ENCODE measurements around the gene RTN1.

RTN1 gene, protein sequence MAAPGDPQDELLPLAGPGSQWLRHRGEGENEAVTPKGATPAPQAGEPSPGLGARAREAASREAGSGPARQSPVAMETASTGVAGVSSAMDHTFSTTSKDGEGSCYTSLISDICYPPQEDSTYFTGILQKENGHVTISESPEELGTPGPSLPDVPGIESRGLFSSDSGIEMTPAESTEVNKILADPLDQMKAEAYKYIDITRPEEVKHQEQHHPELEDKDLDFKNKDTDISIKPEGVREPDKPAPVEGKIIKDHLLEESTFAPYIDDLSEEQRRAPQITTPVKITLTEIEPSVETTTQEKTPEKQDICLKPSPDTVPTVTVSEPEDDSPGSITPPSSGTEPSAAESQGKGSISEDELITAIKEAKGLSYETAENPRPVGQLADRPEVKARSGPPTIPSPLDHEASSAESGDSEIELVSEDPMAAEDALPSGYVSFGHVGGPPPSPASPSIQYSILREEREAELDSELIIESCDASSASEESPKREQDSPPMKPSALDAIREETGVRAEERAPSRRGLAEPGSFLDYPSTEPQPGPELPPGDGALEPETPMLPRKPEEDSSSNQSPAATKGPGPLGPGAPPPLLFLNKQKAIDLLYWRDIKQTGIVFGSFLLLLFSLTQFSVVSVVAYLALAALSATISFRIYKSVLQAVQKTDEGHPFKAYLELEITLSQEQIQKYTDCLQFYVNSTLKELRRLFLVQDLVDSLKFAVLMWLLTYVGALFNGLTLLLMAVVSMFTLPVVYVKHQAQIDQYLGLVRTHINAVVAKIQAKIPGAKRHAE

GRCh38 chr14:59870277-59871165, at the start of gene RTN1:
RTN1 (minus strand) TSS chr14:59870776; CDS start chr14:59870630, 146 bp downstream.
- Histone ChIP-seq H3K27ac (ENCODE audit: low read depth, low read length) (no peak within 1 kb of the TSS), H3K4me3 (ENCODE audit: low read length) (peak within 1 kb of the TSS; percentile 61), H3K4me1 (ENCODE audit: control insufficient read depth, insufficient read depth, low read length) (no peaks in the 10 kb centered on the region), H3K9ac (ENCODE audit: low read length) (no peak within 1 kb of the TSS), H3K36me3 (ENCODE audit: control insufficient read depth, insufficient read depth, low read length) (no peaks in the 10 kb centered on the region), H3K27me3 (ENCODE audit: control insufficient read depth, insufficient read depth, low read length) (peaks cover 5% of the 10 kb centered on the region)

GRCh38 chr14:59920378-59920683, 49.8 kb upstream of the RTN1 start:
- Histone ChIP-seq H3K27me3 (ENCODE audit: control insufficient read depth, insufficient read depth, low read length) (no peaks in the 10 kb centered on the region), H3K9ac (ENCODE audit: low read length) (no peak overlapping the region), H3K27ac (ENCODE audit: low read depth, low read length) (no peak overlapping the region), H3K4me3 (ENCODE audit: low read length) (no peak overlapping the region), H3K36me3 (ENCODE audit: control insufficient read depth, insufficient read depth, low read length) (no peaks in the 10 kb centered on the region), H3K4me1 (ENCODE audit: control insufficient read depth, insufficient read depth, low read length) (no peaks in the 10 kb centered on the region)

DNA sequence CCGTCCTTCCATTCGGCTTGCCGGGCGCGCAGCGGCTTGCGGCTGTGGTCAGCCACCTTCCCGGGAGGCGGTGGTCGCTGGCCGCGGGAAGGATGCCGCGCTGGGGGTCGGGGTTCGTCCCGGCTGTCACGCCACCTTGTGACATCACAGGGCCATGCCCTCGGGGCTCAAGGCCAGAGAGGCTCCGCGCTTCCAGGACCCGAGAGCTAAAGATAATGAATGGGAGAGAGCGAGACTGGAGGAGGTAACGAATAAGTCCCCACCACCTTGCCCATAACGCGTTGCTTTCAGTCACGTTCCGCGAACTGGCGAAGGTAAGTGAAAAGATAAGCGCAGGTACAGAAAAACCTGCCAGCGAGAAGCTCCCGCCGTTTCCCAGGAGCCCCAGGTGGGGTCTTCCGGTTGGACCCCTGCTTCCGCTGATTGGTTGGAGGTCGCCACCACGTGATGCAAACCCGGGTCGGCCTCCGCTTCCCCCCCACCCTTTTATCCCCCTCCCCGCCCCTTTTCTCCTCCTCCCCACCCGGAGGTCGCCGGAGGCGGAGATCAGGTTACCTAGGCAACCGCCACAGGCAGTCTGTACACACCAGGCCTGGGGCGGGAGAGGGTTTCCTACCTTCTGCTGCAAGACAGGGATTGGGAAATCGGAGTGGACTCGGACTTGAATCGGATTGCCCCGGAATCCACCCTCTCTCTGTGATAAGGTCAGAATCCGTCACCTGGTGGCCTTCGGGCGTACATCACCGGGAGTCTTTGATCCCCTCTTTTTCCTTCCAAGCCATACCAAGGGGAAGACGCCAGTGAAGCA, 49.2 kb upstream of the RTN1 start, which contains the start of gene LRRC9:
Gene LRRC9 (plus strand): TSS at position 575 of the 808 bp plus-strand sequence.
- Histone ChIP-seq H3K27me3 (ENCODE audit: control insufficient read depth, insufficient read depth, low read length) (no peaks in the 10 kb centered on the region), H3K9ac (ENCODE audit: low read length) (no peak within 1 kb of the TSS), H3K4me3 (ENCODE audit: low read length) (peak within 1 kb of the TSS; percentile 53), H3K4me1 (ENCODE audit: control insufficient read depth, insufficient read depth, low read length) (no peaks in the 10 kb centered on the region), H3K36me3 (ENCODE audit: control insufficient read depth, insufficient read depth, low read length) (no peaks in the 10 kb centered on the region), H3K27ac (ENCODE audit: low read depth, low read length) (no peak within 1 kb of the TSS)

- Histone ChIP-seq H3K27me3 (ENCODE audit: control insufficient read depth, insufficient read depth, low read length) (no peaks in the 10 kb centered on the region), H3K36me3 (ENCODE audit: control insufficient read depth, insufficient read depth, low read length) (no peaks in the 10 kb centered on the region)
Observed at GRCh38 chr14:59918824-59919569, 48.4 kb upstream of the RTN1 start.

DNA sequence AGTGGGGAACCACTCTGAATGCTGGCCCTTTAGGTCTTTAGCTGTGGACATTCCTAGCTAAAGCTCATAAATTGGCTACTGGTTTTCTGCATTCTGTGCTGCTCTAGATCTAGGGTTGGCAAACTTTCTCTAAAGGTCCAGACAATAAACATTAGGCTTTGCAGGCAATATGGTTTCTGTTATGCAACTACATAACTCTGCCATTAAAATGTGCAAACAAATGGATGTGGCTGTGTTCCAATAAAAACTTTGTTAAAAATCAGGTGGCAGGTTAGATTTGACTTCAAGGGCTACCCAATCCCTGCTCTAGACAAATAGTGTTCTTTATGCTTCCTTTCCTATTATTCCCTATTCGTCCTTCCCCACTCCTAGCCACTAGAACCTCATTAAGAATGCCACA, 42.6 kb upstream of the RTN1 start:
- Histone ChIP-seq H3K9ac (ENCODE audit: low read length) (no peak overlapping the region), H3K4me3 (ENCODE audit: low read length) (no peak overlapping the region), H3K27me3 (ENCODE audit: control insufficient read depth, insufficient read depth, low read length) (no peaks in the 10 kb centered on the region), H3K27ac (ENCODE audit: low read depth, low read length) (no peak overlapping the region), H3K36me3 (ENCODE audit: control insufficient read depth, insufficient read depth, low read length) (no peaks in the 10 kb centered on the region), H3K4me1 (ENCODE audit: control insufficient read depth, insufficient read depth, low read length) (no peaks in the 10 kb centered on the region)

More at GRCh38 chr14:59918824-59919569, 48.4 kb upstream of the RTN1 start:
- Histone ChIP-seq H3K9ac (ENCODE audit: low read length) (no peak overlapping the region), H3K4me3 (ENCODE audit: low read length) (peak overlapping the region; percentile 53), H3K27ac (ENCODE audit: low read depth, low read length) (no peak overlapping the region), H3K4me1 (ENCODE audit: control insufficient read depth, insufficient read depth, low read length) (no peaks in the 10 kb centered on the region)

DNA sequence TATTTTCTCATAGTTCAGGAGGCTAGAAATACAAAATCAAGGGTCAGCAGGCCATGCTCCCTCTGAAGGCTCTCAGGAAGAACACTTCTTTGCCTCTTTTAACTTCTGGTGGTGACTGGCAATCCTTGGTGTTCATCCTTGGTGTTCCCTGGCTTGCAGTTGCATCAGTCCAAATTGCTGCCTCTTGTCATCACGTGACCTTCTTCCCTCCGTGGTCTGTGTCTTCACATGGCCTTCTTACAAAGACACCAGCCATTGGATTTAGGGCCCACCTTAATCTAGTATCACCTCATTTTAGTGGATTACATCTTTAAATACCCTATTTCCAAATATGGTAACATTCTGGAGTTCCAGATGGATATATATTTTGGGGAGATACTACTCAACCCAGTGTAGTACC, 41.9 kb upstream of the RTN1 start:
- Histone ChIP-seq H3K27me3 (ENCODE audit: control insufficient read depth, insufficient read depth, low read length) (no peaks in the 10 kb centered on the region), H3K9ac (ENCODE audit: low read length) (no peak overlapping the region), H3K4me1 (ENCODE audit: control insufficient read depth, insufficient read depth, low read length) (no peaks in the 10 kb centered on the region), H3K27ac (ENCODE audit: low read depth, low read length) (no peak overlapping the region), H3K4me3 (ENCODE audit: low read length) (no peak overlapping the region), H3K36me3 (ENCODE audit: control insufficient read depth, insufficient read depth, low read length) (no peaks in the 10 kb centered on the region)

DNA sequence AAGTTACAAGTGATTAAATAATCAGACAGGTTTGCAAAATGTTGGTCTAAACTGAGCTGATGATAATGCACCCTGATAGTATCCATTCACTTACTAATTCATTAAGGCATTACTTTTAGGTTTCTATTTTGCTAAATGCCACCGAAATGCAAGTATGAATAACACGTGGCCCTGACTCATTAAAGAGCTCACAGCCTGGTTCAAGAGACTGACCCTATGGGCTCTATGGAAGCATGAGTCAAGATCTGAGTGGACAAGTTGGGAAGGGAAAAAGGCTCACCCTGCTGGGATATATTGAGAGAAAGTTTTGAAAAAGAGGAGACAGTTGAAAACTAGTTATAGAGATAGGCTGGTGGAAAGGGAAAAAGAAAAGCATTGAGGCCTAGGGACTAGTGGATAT, 34.6 kb upstream of the RTN1 start:
- no peaks in the 10 kb centered on the region for H3K36me3 ChIP-seq (ENCODE audit: control insufficient read depth, insufficient read depth, low read length)
- H3K4me3 ChIP-seq (ENCODE audit: low read length) = no peak overlapping the region
- H3K27me3 ChIP-seq (ENCODE audit: control insufficient read depth, insufficient read depth, low read length) = no peaks in the 10 kb centered on the region

DNA sequence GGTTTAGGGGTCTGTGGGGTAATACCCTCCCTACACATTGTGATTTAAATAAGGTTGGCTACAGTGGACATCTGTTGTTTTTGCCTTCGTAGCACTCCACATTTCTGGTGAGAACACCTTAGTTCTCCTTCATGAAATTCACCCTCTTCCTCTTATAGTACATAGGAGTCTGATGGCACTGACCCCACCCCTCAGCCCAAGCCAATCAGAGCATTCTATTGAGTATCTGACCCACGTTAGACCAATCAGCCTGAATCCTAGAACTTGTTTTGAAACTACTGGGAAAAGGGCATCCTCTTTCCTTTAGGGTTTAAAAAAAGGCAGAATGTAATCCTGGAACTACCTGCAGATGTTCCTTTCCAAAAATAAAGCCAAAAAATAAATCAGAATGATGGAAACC, 33.6 kb upstream of the RTN1 start:
- Histone ChIP-seq H3K27me3 (ENCODE audit: control insufficient read depth, insufficient read depth, low read length) (no peaks in the 10 kb centered on the region), H3K4me3 (ENCODE audit: low read length) (no peak overlapping the region), H3K9ac (ENCODE audit: low read length) (no peak overlapping the region), H3K27ac (ENCODE audit: low read depth, low read length) (no peak overlapping the region), H3K4me1 (ENCODE audit: control insufficient read depth, insufficient read depth, low read length) (no peaks in the 10 kb centered on the region), H3K36me3 (ENCODE audit: control insufficient read depth, insufficient read depth, low read length) (no peaks in the 10 kb centered on the region)

More for the DNA sequence above, 34.6 kb upstream of the RTN1 start:
- no peaks in the 10 kb centered on the region for H3K4me1 ChIP-seq (ENCODE audit: control insufficient read depth, insufficient read depth, low read length)
- H3K27ac ChIP-seq (ENCODE audit: low read depth, low read length) = no peak overlapping the region
- no peak overlapping the region for H3K9ac ChIP-seq (ENCODE audit: low read length)

DNA sequence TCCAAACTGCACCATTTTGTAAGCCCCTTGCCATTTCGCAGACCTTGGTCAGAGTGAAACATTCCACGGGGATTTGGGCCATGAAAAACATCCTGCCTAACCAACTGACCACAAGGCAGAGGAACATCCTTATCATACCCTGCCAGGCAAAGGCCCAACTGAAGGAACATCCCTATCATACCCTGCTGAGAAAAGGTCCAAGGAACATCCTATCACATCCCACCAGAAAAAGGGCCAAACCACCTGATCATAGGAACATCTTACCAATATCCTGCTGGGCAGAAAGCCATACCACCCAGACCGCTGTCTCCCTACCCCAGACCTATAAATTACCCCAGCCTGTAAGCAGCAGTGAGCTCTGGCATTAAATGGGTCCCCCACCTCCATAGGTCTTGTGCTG, 30.0 kb upstream of the RTN1 start:
- Histone ChIP-seq H3K4me3 (ENCODE audit: low read length) (no peak overlapping the region), H3K4me1 (ENCODE audit: control insufficient read depth, insufficient read depth, low read length) (no peaks in the 10 kb centered on the region), H3K9ac (ENCODE audit: low read length) (no peak overlapping the region), H3K27me3 (ENCODE audit: control insufficient read depth, insufficient read depth, low read length) (no peaks in the 10 kb centered on the region), H3K27ac (ENCODE audit: low read depth, low read length) (no peak overlapping the region), H3K36me3 (ENCODE audit: control insufficient read depth, insufficient read depth, low read length) (no peaks in the 10 kb centered on the region)

DNA sequence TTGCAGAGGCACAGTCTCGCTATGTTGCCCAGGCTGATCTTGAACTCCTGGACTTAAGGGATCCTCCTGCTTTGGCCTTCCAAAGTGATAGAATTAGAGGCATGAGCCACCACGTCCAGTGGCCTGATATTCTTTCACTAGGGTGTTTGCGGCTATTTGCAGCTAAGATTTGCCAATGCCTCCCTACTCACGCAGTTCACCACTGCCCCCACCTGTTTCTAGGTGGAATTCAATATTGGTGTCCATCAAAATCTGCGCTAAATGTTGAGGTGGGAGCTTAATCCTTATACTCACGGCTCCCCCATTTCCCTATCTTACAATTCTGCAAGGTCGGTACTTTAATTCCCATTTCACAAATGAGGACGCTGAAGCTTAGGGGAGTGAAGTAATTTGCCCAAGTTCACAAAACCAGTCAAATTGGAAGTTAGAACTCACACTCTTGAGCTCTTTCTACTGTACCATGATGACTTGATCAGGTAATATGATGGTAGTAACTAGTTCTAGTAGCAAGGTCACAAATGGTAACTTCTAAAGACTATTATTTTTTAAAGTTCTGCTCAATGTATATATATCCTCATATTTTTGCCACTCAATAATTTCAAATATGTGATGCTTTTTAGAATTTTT, 27.3 kb upstream of the RTN1 start:
- no peaks in the 10 kb centered on the region for H3K36me3 ChIP-seq (ENCODE audit: control insufficient read depth, insufficient read depth, low read length)
- H3K4me1 ChIP-seq (ENCODE audit: control insufficient read depth, insufficient read depth, low read length) = no peaks in the 10 kb centered on the region

GRCh38 chr14:59895721-59896120, 25.1 kb upstream of the RTN1 start:
- Histone ChIP-seq H3K9ac (ENCODE audit: low read length) (no peak overlapping the region), H3K36me3 (ENCODE audit: control insufficient read depth, insufficient read depth, low read length) (no peaks in the 10 kb centered on the region), H3K4me3 (ENCODE audit: low read length) (no peak overlapping the region), H3K4me1 (ENCODE audit: control insufficient read depth, insufficient read depth, low read length) (no peaks in the 10 kb centered on the region), H3K27me3 (ENCODE audit: control insufficient read depth, insufficient read depth, low read length) (no peaks in the 10 kb centered on the region), H3K27ac (ENCODE audit: low read depth, low read length) (no peak overlapping the region)

More for the DNA sequence above, 27.3 kb upstream of the RTN1 start:
- no peaks in the 10 kb centered on the region for H3K27me3 ChIP-seq (ENCODE audit: control insufficient read depth, insufficient read depth, low read length)
- no peak overlapping the region for H3K27ac ChIP-seq (ENCODE audit: low read depth, low read length)
- H3K9ac ChIP-seq (ENCODE audit: low read length) = no peak overlapping the region
- no peak overlapping the region for H3K4me3 ChIP-seq (ENCODE audit: low read length)

Measured in rectal smooth muscle tissue (tissue), 1 donor.